Stimulated activated CD4-positive, alpha-beta T cell treated with anti-CD3 and anti-CD28 coated beads, Interleukin-15, amount 100 ng/mL, for 48 hours (primary cell): ENCODE results near the gene MED12L.
A peak's percentile ranks its signal among the peaks of the same experiment; 100 is the strongest.

Experiments
- DNase-seq, 2 donors: peaks; one replicate each; pipeline ENCODE4 v3.0.0-alpha.2; 2020; ENCODE audit warnings: low read depth in 2 of 2

MED12L gene

DNA sequence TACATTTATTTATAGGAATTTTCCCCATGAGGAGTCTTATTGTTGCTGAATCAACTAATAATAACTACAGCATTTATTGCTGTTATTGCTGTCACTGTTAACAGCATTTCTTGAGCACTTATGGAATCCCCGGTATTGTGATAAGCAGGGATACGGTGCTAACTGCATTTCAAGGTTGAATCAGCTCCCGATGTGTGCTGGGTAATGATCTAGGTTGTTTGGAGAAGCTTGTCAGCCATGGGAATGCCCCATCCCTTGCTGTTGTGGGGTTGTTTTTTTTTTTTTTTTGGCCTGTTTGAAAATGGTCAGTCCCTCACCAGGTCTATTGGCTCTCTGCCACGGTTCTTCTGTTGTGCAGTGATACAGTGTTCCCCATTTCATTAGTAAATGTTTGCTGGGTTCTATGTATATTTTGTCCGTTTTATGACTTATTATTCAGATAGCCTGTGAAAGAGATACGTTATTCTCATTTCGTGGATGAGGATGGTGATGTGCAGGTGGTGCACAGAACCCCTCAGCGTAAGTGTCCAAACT, 48.5 kb downstream of the MED12L start:
- DNase-seq: no peak

DNA sequence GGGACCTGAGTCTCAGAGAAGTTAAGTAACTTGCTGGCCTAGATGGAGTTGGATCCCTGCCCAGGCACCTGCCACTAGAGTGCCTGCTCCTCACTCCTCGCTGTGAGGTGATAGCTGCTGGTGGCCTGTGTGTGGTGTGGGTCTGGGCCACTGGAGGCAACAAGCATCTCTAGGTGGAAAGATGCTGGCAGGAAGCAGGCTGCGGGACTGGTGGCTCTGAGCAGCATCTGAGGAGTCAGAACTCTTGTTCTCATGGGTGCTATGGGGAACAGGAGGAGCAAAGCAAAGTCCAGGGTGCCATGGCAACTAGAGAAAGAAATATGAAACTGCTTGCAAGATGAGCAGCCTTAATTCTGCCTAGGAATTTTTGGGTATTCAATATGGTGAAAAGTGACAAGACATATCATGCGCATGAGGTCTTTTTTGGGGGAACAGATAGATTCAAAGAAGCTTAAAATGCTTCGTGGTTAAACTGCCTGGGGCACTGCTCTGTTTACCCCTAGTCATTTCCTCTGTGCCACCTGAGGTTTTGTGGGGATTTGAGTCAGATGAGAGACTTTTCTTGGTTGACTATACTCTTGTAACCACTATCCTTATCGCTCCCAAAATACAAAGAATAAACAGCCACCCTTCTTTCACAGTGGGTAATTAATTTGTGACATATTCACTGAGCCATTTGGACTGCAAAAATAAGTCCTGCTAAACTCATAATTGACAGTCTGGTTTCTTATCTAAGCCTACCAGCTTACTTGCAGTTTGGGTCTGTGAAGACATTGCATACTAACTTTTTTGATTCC, 50.3 kb downstream of the MED12L start:
- DNase-seq: peak; percentile 23 to 31

DNA sequence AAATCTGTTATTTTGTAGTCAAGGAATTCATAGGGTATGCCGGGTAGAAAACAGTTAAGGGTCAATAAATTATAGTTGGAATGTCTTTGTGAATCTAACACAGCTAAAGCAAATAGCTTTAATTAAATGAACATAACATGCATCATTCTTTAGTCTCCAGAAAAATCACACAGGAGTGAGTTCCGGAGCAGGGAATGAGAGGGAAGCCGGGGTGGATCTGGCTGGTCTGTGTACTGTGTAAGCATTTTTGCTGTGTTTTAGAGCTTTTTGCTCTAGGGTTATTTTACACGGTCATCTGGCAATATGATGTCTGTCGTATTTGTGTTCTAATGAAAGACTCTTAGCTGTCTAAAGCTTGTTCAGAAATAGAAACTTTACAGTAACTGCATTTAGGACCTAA, 57.5 kb downstream of the MED12L start:
- DNase-seq: no peak

DNA sequence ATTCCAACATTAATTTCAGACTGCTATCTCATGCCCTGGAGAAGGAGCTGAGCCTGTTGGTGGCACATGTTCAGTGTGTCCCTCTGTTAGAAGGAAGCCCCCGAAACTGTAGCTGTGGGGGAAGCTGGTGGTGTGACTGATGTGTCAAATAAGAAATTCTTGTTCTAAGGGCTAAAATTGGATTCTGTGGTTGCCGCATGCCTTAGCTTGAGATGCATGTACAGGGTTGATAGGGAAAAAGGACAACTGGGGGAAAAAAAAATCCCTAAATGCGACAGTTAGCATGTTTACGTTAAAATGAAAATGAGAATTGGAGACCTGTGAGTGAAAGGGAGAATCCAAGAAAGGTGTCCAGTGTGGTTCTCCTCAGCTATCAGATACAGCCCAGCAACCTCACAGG, 58.6 kb downstream of the MED12L start:
- DNase-seq: no peak

DNA sequence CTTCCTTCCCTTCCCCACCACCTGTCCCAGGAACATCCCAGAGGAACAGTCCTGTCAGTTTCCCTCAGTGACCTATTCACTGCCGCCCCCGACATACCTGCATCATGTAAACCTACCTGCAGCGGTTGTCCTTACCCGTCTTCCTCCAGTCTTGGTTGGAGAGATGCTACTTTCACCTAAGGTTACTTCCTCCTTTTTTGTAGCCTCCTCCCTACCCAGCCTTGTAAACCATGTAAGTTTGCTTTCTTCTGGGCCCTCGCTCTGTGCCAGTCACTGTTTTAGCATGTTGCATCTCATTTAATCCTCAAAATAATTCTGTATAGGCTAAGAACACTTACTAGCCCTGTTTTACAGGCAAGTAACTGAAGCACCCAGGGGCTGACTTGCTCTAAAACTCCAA, 59.3 kb downstream of the MED12L start:
- DNase-seq: no peak

DNA sequence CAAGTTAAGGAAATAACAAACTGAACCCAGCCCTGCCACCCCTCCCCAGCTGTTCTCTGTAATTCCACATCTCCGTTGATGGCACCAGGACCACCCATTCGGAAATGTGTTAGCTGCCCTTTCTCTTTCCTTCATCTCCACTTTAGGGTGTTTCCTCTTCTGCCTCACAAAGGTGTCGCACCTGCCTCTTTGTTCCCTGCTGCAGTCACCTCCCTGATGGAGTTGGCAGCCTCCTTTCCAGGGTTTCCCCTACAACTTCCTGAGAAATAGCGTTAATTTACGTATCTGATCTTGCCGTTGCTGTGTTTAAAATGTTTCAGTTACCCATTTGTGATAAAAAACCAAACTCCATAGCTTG, 60.2 kb downstream of the MED12L start:
- DNase-seq: no peak

DNA sequence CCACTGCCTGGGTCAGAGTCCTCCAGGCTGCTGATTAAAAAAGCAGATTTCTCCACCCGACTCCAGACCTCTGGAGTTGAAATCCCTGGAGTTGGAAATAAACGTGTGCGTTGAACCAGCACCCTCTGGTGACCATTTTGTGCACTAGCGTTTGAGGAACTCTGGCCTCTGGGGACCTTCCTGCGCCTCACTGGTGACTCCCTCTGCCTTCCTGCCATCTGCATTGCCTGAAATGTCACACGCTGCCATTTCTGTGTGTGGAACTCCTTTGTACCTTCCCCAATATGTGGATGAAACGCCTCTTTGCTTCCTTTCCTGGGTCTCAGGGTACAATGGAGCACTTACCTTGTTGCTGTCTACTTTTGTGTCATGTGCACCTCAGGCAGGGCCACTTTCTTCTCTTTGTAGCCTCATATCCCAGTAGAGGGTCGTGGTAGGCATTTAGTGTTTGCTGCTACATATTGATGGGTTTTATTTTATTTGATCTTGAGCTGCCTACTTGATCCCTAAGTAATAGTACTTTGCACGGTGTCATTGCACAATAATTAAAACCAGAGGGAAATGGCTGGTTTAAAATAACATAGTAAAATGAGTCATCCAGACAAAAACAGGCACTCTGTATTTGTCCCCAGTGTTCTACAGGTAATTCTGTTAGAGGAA, 60.7 kb downstream of the MED12L start:
- DNase-seq: peak in 1 of 2 donors; percentile 42

DNA sequence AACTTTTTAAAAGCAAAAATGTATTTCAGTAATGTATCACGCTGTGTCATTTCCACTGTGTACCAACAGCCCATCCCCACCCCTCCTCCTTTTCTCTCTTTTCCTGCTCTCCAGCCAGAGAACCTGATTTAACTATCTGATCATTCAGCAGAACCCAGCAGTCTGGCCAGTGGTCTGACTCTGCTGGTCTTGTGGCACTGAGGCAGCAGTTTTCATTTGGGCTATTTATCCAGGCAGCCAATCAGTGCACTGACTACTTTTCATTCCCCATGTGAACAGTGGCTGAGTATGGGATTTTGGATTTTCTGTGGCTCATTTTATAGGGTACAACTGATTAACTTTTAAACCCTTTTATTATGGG, 61.2 kb downstream of the MED12L start:
- DNase-seq: no peak

DNA sequence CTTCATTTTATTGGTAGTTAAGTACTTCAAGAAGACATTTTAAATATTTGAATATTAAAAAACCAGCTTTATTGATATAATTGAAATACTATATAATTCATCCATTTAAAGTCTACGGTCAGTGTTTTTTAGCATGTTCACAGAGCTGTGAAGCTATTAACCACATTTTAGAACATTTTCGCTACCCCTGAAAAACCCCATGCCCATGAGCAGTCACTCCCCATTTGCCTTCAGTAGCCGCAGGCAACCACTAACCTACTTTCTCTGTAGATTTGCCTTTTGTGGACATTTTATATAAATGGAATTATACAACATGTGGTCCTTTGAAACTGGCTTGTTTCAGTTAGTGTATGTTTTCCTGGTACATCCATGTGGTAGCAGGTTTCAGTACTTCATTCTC, 61.8 kb downstream of the MED12L start:
- DNase-seq: no peak

DNA sequence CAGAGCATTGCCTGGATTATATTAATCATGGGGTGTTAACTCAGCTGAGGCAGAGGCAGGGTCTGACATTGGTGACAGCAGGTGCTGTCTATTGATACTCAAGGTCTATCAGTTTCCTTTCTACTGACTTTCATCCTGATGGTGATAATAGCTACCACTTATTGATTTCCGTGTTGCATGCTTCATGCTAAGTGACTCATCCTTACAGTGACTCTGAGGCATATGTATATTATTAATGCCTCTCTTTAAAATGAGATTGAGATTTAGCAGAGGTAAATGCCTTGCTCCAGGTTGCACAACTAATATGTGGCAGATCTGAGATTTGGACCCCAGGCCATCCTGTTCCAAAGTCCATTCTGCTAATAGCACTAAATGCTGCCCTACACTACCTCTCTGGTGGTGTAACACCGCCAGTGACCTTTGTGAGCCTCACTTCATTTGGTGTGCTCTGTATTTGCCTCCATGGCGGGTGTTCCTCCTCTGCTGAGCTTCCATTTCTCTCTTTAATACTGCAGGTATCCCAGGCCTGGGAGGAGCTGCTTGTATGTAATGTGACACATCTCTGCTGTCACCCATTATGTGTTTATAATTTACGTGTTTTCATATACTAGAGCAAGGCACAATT, 67.1 kb downstream of the MED12L start:
- no peak for DNase-seq

DNA sequence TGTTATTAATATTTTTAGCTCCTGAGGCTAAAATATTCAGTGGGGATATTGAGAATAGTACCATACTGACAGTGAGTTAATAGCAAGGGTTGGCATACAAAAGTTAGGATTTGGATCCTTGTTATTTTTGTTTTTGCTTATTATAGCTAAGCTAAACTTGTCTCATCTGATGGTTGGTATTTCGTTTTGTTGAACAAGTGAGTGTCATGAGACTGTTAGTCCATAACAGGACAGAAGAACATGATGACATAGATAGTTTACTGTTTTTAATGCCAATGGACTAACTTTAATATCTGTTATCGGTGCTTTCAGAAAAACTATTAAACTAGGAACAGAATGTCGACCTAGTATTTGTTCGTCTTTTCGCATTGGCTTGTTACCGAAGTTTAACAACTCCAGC, 69.1 kb downstream of the MED12L start:
- DNase-seq: no peak

DNA sequence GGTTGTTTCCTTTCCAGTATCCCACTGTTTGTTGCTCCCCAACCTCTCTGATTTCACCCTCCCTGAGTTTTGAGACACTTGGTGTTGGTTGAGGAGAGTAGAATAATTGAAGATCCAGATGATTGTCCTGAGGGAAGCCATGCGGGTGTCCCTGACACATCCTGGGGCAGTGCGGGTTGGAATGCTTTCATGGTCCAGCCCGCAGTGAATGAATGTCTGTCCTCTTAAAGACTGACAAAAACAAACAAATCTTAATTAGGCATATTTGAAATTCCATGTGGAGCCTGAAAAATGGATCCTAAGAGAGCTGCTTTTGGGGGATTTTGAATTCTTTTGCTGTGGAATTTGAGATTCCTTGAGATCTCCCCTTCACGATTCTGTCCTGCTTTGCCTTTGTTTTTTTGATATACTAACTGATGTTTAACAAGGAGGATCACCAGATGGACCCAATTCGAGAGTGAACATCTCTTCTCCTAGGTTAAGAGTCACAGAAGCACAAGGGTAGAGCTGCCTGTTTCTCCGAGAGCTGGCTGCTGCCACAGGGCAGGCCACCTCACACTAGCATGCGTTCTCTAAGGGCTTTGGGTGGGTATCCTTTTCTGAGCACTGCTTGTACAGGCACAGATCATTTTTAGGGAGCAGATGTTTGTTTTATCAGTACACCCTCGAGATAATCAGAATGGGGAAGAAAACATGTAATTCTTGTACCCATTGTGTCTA, 70.1 kb downstream of the MED12L start:
- no peak for DNase-seq

DNA sequence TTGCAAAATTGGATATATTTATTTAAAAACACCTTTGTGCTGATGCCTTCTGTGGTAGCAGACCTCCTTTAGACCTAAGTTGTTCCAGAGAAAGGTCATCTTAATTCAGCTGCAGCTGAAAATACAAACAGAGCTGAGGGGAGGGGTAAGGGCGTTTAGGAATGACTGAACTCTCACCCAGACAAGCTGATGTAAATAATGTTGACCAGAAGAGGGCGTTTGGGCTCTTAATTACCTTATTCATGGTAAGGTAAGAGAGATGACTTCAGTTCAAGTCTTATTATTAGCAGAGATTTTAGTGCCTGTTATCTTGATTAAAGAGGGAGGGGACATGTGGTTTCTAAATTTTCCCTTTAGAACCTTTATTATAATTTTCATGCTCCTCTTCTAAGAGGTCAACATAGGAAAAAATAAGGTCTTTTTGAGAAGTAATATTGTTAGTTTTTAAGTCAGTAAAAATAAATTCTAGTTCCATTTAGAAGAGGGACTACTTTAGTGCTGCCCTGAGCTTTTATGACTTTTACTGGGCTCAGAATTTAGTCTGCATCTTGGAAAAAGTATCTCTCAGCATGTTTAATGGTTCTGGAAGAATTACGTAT, 71.3 kb downstream of the MED12L start:
- no peak for DNase-seq

DNA sequence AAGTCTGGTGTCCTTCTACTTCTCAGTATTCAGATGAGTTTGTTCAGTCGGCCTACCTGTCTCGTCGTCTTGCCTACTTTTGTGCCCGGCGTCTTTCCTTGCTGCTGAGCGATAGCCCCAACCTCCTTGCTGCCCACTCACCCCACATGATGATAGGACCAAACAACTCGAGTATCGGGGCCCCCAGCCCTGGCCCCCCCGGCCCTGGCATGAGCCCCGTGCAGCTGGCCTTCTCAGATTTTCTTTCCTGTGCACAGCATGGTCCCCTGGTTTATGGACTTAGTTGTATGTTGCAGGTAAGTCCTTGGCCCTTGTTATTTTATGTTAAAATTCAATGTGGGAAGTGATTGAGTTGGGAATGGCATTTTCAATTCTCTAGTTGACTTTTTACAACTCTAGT, 74.3 kb downstream of the MED12L start:
- no peak for DNase-seq

DNA sequence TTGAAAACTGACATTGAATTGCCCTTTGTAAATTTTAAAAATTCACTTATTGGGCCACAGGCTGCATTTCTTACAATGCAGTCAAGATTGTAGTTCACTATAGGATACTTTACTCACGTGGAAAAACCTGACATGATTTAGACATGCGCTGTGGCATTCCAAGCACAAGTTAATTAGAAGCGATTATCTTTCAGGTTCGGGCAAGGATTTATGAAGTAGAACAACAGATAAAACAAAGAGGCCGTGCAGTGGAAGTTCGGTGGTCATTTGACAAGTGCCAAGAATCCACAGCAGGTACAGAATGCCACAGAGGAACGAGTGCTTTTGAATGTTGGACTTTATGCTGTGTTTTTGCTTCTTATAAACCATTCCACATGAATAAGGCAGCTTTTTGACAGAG, 79.8 kb downstream of the MED12L start:
- no peak for DNase-seq

DNA sequence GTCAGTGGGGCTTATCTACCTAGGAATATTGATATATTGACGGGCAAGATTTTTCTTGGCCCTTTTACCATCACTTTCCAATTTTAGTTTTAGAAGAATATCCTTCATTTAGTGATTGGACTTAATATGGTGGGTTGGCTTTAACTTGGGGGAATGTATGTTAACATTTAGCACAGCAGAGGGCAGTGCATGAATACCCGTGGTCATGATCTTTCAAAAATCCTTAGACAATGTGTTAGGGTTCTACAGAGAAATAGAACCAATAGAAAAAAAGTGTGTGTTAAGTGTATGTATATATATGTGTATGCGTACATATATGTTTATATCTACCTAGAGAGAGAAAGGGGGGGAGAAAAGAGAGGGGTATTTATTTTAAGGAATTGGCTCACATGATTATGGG, 80.7 kb downstream of the MED12L start:
- DNase-seq: no peak

DNA sequence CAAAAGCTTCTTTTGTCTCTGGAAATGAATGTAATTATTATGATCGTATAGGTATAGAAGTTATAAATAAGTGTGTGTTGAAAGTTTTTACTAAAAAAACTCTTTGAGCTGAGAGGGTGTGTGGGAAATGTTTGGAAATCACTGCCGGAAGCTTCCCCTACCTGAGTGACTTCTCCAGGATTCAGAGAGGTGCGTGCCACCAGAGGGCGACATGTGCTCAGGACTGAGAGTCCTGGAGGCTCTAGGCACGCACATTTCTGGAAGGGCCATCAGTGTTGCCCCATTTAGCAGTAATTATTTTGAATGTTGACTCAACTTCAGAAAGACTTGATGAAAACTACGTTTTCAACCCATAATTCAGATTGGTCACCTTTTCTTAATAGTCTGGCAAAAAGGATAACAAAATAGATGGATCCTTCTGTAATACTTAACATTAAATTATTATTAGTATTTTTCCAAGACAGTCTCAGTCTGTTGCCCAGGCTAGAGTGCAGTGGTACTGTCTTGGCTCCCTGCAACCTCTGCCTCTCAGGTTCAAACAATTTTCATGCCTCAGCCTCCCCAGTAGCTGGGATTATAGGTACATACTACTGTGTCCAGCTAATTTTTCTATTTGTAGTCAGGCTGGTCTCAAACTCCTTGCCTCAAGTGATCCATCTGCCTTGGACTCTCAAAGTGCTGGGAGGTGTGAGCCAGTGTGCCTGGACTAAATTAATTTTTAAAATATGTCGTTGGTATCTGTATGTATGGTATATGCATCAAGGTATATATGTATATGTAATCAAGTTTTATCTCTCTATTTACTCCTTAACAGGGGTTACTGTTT, 83.0 kb downstream of the MED12L start:
- DNase-seq: peak; percentile 71 to 79

DNA sequence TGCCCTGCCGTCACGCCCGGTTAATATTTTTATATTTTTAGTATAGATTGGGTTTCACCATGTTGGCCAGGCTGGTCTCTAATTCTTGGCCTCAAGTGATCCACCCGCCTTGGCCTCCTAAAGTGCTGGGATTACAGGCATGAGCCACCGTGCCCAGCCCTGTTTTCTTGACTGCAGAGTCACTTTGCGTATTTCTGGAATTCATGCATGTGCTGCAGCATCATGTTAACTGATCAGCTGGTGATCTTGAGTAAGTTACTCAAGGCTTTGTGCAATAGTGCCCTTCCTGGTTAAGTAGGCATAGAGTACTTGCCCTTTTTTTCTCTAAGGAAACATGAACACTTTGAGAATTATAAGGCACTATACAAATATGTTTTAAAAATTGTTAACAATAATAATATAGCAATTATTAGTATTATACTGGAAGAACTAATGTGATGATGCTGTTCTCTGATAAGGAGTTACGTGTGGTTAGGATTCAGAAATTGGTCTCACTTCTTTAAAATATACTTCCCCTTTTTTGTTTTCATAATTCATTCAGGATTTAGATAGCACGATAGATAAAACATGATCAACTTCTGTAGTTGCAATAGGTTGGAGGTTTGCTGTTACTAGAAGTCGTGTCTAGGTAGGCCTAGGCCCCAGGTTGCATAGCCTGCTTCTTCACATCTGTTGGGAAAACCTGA, 83.9 kb downstream of the MED12L start:
- no peak for DNase-seq

DNA sequence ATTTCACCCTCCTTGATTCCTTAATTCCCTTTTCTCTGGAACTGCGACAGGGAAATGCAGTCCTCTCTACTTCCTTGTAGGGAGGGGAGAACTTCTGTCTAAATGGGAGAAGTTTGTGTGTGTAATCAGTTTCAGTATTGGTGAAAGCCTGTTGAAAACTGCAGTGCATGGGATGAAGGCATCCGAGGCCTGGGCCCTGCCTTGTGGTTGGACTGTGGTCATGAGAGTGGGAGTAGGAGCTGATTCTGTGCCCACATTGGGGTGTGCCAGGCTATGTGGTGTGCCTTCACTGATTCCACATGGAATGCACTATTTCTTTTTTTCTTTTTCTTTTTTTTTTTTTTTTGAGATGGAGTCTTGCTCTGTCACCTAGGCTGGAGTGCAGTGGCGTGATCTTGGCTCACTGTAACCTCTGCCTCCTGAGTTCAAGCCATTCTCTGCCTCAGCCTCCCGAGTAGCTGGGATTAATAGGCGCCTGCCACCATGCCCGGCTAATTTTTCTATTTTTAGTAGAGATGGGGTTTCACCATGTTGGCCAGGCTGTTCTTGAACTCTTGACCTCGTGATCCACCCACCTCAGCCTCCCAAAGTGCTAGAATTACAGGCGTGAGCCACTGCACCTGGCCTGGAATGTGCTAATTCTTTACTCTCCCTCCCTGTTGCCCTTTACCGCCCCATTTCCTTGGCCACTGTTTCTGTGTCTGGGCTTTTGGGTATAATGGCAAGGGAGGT, 84.7 kb downstream of the MED12L start:
- peak in 1 of 2 donors; percentile 39 for DNase-seq
